Measurements from ENCODE around the gene LMOD3. TPM values are rescaled to one million over a fixed set of nuclear protein-coding genes. Genes with fewer than 3 reads are reported as not detected.

Gene LMOD3
- total RNA-seq, 4 donors from 2014 or later = 31.0 to 194 (median 113) TPM

- intact Hi-C loops (cut with DNase I; ENCODE audit: low total_unique reads) = no loop called here
- H3K27ac ChIP-seq = no peak overlapping the region
- H3K36me3 ChIP-seq = no peaks in the 10 kb centered on the region
- no peak for TF ChIP-seq POLR2A (IDR thresholded peaks at IDR 0.05)
- no peak for TF ChIP-seq CTCF (IDR thresholded peaks at IDR 0.05 in 4 of 5, conservative IDR thresholded peaks at IDR 0.05 in 1 of 5)
- H3K9me3 ChIP-seq = no peaks in the 10 kb centered on the region
- no peaks in the 10 kb centered on the region for H3K4me1 ChIP-seq
- DNase-seq (no peak), ATAC-seq (no peak)
- H3K27me3 ChIP-seq = no peaks in the 10 kb centered on the region
- in situ Hi-C loops (cut with MboI; ENCODE audit: low sequenced_read_pairs in 4 of 4) = loop anchor here in 3 of 4 donors (5.0 to 10.0 kb wide), 5 partner anchors 145 to 510 kb away; no protein-coding TSS in a partner anchor
- H3K4me3 ChIP-seq = no peak overlapping the region
Measured at GRCh38 chr3:69162308-69162980, 40.0 kb upstream of the LMOD3 start.

GRCh38 chr3:69161587-69162307 lies 39.4 kb upstream of the LMOD3 start:
- in situ Hi-C loops (cut with MboI; ENCODE audit: low sequenced_read_pairs in 4 of 4) = loop anchor here in 3 of 4 donors (5.0 to 10.0 kb wide), 5 partner anchors 146 to 511 kb away; no protein-coding TSS in a partner anchor
- no peak overlapping the region for H3K4me3 ChIP-seq
- no peak overlapping the region for H3K27ac ChIP-seq
- TF ChIP-seq CTCF (IDR thresholded peaks at IDR 0.05 in 4 of 5, conservative IDR thresholded peaks at IDR 0.05 in 1 of 5) (peak; percentile 79 to 95 (median 89)), POLR2A (IDR thresholded peaks at IDR 0.05) (no peak)
- H3K4me1 ChIP-seq = no peaks in the 10 kb centered on the region
- no peak for DNase-seq
- ATAC-seq = peak in 1 of 2 donors; percentile 76
- H3K9me3 ChIP-seq = no peaks in the 10 kb centered on the region
- intact Hi-C loops (cut with DNase I; ENCODE audit: low total_unique reads) = loop anchor here (1.0 to 2.0 kb wide), 3 partner anchors 145 to 510 kb away; no protein-coding TSS in a partner anchor
- no peaks in the 10 kb centered on the region for H3K27me3 ChIP-seq
- H3K36me3 ChIP-seq = no peaks in the 10 kb centered on the region

GRCh38 chr3:69160525-69160924 lies 38.1 kb upstream of the LMOD3 start:
- no peaks in the 10 kb centered on the region for H3K9me3 ChIP-seq
- DNase-seq (no peak), ATAC-seq (no peak)
- TF ChIP-seq POLR2A (IDR thresholded peaks at IDR 0.05) (no peak), CTCF (IDR thresholded peaks at IDR 0.05 in 4 of 5, conservative IDR thresholded peaks at IDR 0.05 in 1 of 5) (no peak)
- H3K27ac ChIP-seq = no peak overlapping the region
- no peak overlapping the region for H3K4me3 ChIP-seq
- H3K4me1 ChIP-seq = no peaks in the 10 kb centered on the region
- no peaks in the 10 kb centered on the region for H3K36me3 ChIP-seq
- intact Hi-C loops (cut with DNase I; ENCODE audit: low total_unique reads) = loop anchor here (2.0 kb wide), 1 partner anchor 250 kb away; no protein-coding TSS in a partner anchor
- in situ Hi-C loops (cut with MboI; ENCODE audit: low sequenced_read_pairs in 4 of 4) = loop anchor here in 3 of 4 donors (5.0 to 10.0 kb wide), 5 partner anchors 147 to 512 kb away; no protein-coding TSS in a partner anchor
- H3K27me3 ChIP-seq = no peaks in the 10 kb centered on the region

- DNase-seq = no peak
- intact Hi-C loops (cut with DNase I; ENCODE audit: low total_unique reads) = loop anchor here (2.0 kb wide), 1 partner anchor 251 kb away; no protein-coding TSS in a partner anchor
- H3K27ac ChIP-seq = no peak overlapping the region
- H3K4me1 ChIP-seq = no peaks in the 10 kb centered on the region
- H3K27me3 ChIP-seq = no peaks in the 10 kb centered on the region
- H3K9me3 ChIP-seq = no peaks in the 10 kb centered on the region
- TF ChIP-seq CTCF (IDR thresholded peaks at IDR 0.05 in 4 of 5, conservative IDR thresholded peaks at IDR 0.05 in 1 of 5) (no peak), POLR2A (IDR thresholded peaks at IDR 0.05) (no peak)
- no peak for ATAC-seq
- H3K36me3 ChIP-seq = no peaks in the 10 kb centered on the region
- in situ Hi-C loops (cut with MboI; ENCODE audit: low sequenced_read_pairs in 4 of 4) = loop anchor here in 3 of 4 donors (5.0 to 10.0 kb wide), 5 partner anchors 147 to 512 kb away; no protein-coding TSS in a partner anchor
- no peak overlapping the region for H3K4me3 ChIP-seq
Measured at GRCh38 chr3:69160107-69160506, 37.7 kb upstream of the LMOD3 start.
